ENCODE results near the gene CD9.

DNA sequence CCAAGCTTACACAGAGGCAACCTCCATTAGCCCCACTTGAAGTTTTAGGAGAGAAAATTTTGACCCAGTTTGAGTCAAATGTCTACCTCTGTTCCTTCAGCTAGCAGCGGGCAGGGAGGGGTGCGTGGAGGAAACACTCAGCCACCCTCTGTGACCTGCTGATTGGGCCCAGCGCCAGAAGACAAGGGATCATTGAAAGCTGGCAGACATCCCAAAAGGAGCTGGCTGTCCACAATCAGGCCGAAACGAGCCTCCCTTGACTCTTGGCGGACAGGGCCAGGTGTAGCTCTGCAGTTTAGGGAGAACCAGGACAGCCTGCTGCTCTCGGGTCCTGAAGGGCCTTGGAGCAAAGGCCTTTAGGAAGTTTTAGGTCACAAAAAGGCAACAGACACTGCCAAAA is 41.3 kb downstream of the CD9 start:
- TF ChIP-seq GABPA (IDR thresholded peaks at IDR 0.05; ENCODE audit: borderline replicate concordance, insufficient read depth, low read length) (no peak), TAF1 (IDR thresholded peaks at IDR 0.05; ENCODE audit: low read depth, low read length) (no peak), KDM1A (IDR thresholded peaks at IDR 0.05; ENCODE audit: borderline replicate concordance, low read length) (no peak), RFX5 (IDR thresholded peaks at IDR 0.05; ENCODE audit: borderline replicate concordance, low read depth, low read length) (no peak), POLR2A (IDR thresholded peaks at IDR 0.05; ENCODE audit: control extremely low read depth in 1 of 2, low read depth in 2 of 2, low read length in 2 of 2) (no peak), EP300 (IDR thresholded peaks at IDR 0.05; ENCODE audit: borderline replicate concordance in 1 of 2, low read depth in 2 of 2, low read length in 2 of 2) (no peak), CHD2 (IDR thresholded peaks at IDR 0.05; ENCODE audit: low read length) (no peak), EZH2 (IDR thresholded peaks at IDR 0.05; ENCODE audit: low read depth, low read length, severe bottlenecking) (no peak), POLR2AphosphoS5 (IDR thresholded peaks at IDR 0.05; ENCODE audit: low read depth, low read length) (no peak), EGR1 (IDR thresholded peaks at IDR 0.05; ENCODE audit: borderline replicate concordance, low read depth, low read length) (no peak), CBX5 (IDR thresholded peaks at IDR 0.05; ENCODE audit: low read depth, low read length) (no peak)
- TF ChIP-seq, protein P1, sequence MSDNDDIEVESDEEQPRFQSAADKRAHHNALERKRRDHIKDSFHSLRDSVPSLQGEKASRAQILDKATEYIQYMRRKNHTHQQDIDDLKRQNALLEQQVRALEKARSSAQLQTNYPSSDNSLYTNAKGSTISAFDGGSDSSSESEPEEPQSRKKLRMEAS (IDR thresholded peaks at IDR 0.05) = no peak
- TF ChIP-seq, protein P2, sequence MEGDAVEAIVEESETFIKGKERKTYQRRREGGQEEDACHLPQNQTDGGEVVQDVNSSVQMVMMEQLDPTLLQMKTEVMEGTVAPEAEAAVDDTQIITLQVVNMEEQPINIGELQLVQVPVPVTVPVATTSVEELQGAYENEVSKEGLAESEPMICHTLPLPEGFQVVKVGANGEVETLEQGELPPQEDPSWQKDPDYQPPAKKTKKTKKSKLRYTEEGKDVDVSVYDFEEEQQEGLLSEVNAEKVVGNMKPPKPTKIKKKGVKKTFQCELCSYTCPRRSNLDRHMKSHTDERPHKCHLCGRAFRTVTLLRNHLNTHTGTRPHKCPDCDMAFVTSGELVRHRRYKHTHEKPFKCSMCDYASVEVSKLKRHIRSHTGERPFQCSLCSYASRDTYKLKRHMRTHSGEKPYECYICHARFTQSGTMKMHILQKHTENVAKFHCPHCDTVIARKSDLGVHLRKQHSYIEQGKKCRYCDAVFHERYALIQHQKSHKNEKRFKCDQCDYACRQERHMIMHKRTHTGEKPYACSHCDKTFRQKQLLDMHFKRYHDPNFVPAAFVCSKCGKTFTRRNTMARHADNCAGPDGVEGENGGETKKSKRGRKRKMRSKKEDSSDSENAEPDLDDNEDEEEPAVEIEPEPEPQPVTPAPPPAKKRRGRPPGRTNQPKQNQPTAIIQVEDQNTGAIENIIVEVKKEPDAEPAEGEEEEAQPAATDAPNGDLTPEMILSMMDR (IDR thresholded peaks at IDR 0.05; ENCODE audit: control extremely low read depth in 1 of 3, insufficient read depth in 1 of 3, low read depth in 1 of 3, low read length in 3 of 3) = no peak

All from H1 (cell line).